SK-N-SH treated with all-trans-retinoic acid at 6 μM for 48 hours (cell line): ENCODE results near the gene NANOS1.

ENCODE experiments used
- ARNTL ChIP-seq: fragments of 450-650 bp; formaldehyde crosslinking; IDR thresholded peaks from 2 replicates; pipeline ENCODE4 v1.5.0; 2020; ENCODE audit warnings: low read depth, mild to moderate bottlenecking, moderate library complexity, borderline replicate concordance
- BACH2 ChIP-seq: fragments of 250-450 bp; sonication (Bioruptor Pico); IDR thresholded peaks from 2 replicates; pipeline ENCODE4 v1.9.0; 2021; ENCODE audit warnings: mild to moderate bottlenecking, borderline replicate concordance
- CREB5 ChIP-seq: fragments of 250-450 bp; sonication (Bioruptor Pico); IDR thresholded peaks from 2 replicates; pipeline ENCODE4 v1.5.1; 2020; ENCODE audit warnings: low read depth, mild to moderate bottlenecking, moderate library complexity
- GLIS3 ChIP-seq: fragments of 250-450 bp; sonication (Bioruptor Pico); IDR thresholded peaks from 2 replicates; pipeline ENCODE4 v1.5.0; 2020; ENCODE audit warnings: mild to moderate bottlenecking, moderate library complexity
- PATZ1 ChIP-seq: fragments of 250-450 bp; sonication (Bioruptor Pico); IDR thresholded peaks from 2 replicates; pipeline ENCODE4 v1.8.0; 2020; ENCODE audit warnings: mild to moderate bottlenecking, moderate library complexity, borderline replicate concordance
- RARB ChIP-seq: fragments of 250-450 bp; sonication (Bioruptor Pico); IDR thresholded peaks from 2 replicates; pipeline ENCODE4 v1.8.0; 2021; ENCODE audit warnings: mild to moderate bottlenecking, moderate library complexity
- SNAI2 ChIP-seq: fragments of 250-450 bp; sonication (Bioruptor Pico); IDR thresholded peaks from 2 replicates; pipeline ENCODE4 v1.5.0; 2020; ENCODE audit warnings: mild to moderate bottlenecking, moderate library complexity
- TCF4 ChIP-seq: fragments of 250-450 bp; sonication (Bioruptor Pico); IDR thresholded peaks from 2 replicates; pipeline ENCODE4 v1.8.0; 2021; ENCODE audit warnings: mild to moderate bottlenecking, moderate library complexity, borderline replicate concordance
- TOX ChIP-seq: fragments of 250-450 bp; sonication (Bioruptor Pico); IDR thresholded peaks from 2 replicates; pipeline ENCODE4 v1.8.0; 2021; ENCODE audit warnings: mild to moderate bottlenecking, moderate library complexity, borderline replicate concordance
- TSHZ2 ChIP-seq: fragments of 250-450 bp; sonication (Bioruptor Pico); IDR thresholded peaks from 2 replicates; pipeline ENCODE4 v1.5.0; 2020; ENCODE audit warnings: mild to moderate bottlenecking, moderate library complexity
- ZFP3 ChIP-seq: fragments of 250-450 bp; sonication (Bioruptor Pico); IDR thresholded peaks from 2 replicates; pipeline ENCODE4 v1.5.0; 2020; ENCODE audit warnings: mild to moderate bottlenecking, moderate library complexity
- ZFP30 ChIP-seq: fragments of 450-650 bp; formaldehyde crosslinking; IDR thresholded peaks from 2 replicates; pipeline ENCODE4 v1.5.0; 2022; ENCODE audit warnings: mild to moderate bottlenecking, moderate library complexity
- ZNF70 ChIP-seq: fragments of 450-650 bp; formaldehyde crosslinking; IDR thresholded peaks from 2 replicates; pipeline ENCODE4 v1.5.0; 2020; ENCODE audit warnings: mild to moderate bottlenecking, moderate library complexity
- ZNF8 ChIP-seq: fragments of 450-650 bp; formaldehyde crosslinking; IDR thresholded peaks from 2 replicates; pipeline ENCODE4 v1.5.0; 2020; ENCODE audit warnings: mild to moderate bottlenecking, moderate library complexity

- TF ChIP-seq CREB5, result no peak
- no peak for TF ChIP-seq TOX (CRISPR knock-in tag)
- TF ChIP-seq ZFP3 (CRISPR knock-in tag), result no peak
- no peak for TF ChIP-seq RARB (CRISPR knock-in tag)
- TF ChIP-seq GLIS3 (CRISPR knock-in tag), result no peak
- no peak for TF ChIP-seq TCF4 (CRISPR knock-in tag)
- TF ChIP-seq ZNF8, result no peak
- TF ChIP-seq BACH2 (CRISPR knock-in tag), result no peak
- TF ChIP-seq PATZ1, result no peak
- TF ChIP-seq TSHZ2 (CRISPR knock-in tag), result no peak
- TF ChIP-seq SNAI2 (CRISPR knock-in tag), result no peak
- no peak for TF ChIP-seq ZFP30 (CRISPR knock-in tag)
- TF ChIP-seq ARNTL, result no peak
- no peak for TF ChIP-seq ZNF70 (CRISPR knock-in tag)
Measured at GRCh38 chr10:119003572-119004289, 25.8 kb upstream of the NANOS1 start.
